Fibroblast of peridontal ligament (primary cell): ENCODE data around the gene LAMTOR3.
"Not testable (repeated sequence)": the region's sequence is repeated elsewhere in the genome, so short reads cannot be mapped to it uniquely, and the experiment has no call there.

Source experiments
- DNase-seq: peaks from one replicate; pipeline ENCODE4 v3.0.0-alpha.2; 2010; ENCODE audit errors: extremely low read depth

Gene LAMTOR3

DNA sequence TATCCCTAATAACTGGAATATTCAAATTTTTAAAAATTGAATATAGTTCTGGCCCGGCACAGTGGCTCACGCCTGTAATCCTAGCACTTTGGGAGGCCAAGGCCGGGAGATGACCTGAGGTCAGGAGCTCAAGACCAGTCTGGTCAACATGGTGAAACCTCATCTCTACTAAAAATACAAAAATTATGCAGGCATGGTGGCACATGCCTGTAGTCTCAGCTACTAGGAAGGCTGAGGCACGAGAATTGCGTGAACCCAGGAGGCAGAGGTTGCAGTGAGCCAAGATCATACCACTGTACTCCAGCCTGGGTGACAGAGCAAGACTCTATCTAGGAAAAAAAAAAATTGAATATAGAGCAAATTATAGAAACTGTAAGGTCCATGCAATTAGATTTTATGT, 64.2 kb downstream of the LAMTOR3 start:
- DNase-seq: not testable (repeated sequence)

DNA sequence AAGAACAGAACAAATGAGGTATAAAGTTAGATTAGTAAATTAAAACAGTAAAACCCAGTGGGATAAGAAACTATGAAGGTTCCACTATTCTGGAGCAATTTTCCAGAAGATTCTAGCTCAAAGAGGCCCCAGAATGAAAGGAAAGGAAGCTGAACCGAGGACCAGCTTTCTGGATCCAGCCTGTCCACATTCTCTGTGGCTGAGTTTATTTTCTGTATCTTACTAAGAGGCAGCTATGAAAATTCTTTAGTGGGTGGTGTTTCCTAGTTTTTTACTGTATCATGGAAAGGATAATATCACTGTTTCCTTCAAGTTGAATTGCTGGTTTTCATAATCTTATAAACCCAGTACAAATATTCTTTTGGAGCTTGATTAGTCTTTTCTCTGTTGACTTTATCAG, 65.8 kb downstream of the LAMTOR3 start:
- no peak for DNase-seq
